PFSK-1 (cell line): ENCODE measurements around the gene CMTM1.

ENCODE experiments used
- FOXP2 ChIP-seq: optimal IDR thresholded peaks from 2 replicates; pipeline ENCODE3; 2011; ENCODE audit warnings: borderline replicate concordance, control low read depth, inconsistent platforms; ENCODE audit not compliant: insufficient read depth; ENCODE audit errors: extremely low read length, extremely low read depth
- POLR2AphosphoS5 ChIP-seq: IDR thresholded peaks from 2 replicates; pipeline ENCODE4 v1.6.1; 2012; ENCODE audit warnings: low read depth, mild to moderate bottlenecking, control low read depth, low read length, moderate library complexity
- SIN3A ChIP-seq: IDR thresholded peaks from 2 replicates; pipeline ENCODE4 v1.6.1; 2012; ENCODE audit warnings: mild to moderate bottlenecking, low read length, moderate library complexity, borderline replicate concordance; ENCODE audit not compliant: insufficient read depth
- TAF1 ChIP-seq: IDR thresholded peaks from 2 replicates; pipeline ENCODE4 v1.6.1; 2012; ENCODE audit warnings: low read length, control low read depth, borderline replicate concordance; ENCODE audit not compliant: insufficient read depth
- TF ChIP-seq, protein P1 (sequence below), 2 experiments: IDR thresholded peaks; 2 replicates each; pipeline versions ENCODE4 v1.6.1 to v1.8.0; 2011 to 2012; ENCODE audit warnings: low read depth in 2 of 2, low read length in 2 of 2, control low read depth in 1 of 2, inconsistent platforms in 1 of 2, mild to moderate bottlenecking in 1 of 2, moderate library complexity in 1 of 2; ENCODE audit not compliant: insufficient read depth in 1 of 2

GRCh38 chr16:66622863-66623262 is 56.6 kb downstream of the CMTM1 start:
- TF ChIP-seq TAF1 = no peak
- no peak for TF ChIP-seq POLR2AphosphoS5
- TF ChIP-seq, protein P1, sequence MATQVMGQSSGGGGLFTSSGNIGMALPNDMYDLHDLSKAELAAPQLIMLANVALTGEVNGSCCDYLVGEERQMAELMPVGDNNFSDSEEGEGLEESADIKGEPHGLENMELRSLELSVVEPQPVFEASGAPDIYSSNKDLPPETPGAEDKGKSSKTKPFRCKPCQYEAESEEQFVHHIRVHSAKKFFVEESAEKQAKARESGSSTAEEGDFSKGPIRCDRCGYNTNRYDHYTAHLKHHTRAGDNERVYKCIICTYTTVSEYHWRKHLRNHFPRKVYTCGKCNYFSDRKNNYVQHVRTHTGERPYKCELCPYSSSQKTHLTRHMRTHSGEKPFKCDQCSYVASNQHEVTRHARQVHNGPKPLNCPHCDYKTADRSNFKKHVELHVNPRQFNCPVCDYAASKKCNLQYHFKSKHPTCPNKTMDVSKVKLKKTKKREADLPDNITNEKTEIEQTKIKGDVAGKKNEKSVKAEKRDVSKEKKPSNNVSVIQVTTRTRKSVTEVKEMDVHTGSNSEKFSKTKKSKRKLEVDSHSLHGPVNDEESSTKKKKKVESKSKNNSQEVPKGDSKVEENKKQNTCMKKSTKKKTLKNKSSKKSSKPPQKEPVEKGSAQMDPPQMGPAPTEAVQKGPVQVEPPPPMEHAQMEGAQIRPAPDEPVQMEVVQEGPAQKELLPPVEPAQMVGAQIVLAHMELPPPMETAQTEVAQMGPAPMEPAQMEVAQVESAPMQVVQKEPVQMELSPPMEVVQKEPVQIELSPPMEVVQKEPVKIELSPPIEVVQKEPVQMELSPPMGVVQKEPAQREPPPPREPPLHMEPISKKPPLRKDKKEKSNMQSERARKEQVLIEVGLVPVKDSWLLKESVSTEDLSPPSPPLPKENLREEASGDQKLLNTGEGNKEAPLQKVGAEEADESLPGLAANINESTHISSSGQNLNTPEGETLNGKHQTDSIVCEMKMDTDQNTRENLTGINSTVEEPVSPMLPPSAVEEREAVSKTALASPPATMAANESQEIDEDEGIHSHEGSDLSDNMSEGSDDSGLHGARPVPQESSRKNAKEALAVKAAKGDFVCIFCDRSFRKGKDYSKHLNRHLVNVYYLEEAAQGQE (IDR thresholded peaks at IDR 0.05; ENCODE audit: insufficient read depth in 1 of 2, low read depth in 2 of 2, low read length in 2 of 2) = no peak
- no peak for TF ChIP-seq SIN3A
- no peak for TF ChIP-seq FOXP2
